Stimulated activated CD4-positive, alpha-beta T cell treated with anti-CD3 and anti-CD28 coated beads, Interleukin-12 subunit alpha, Interleukin-12 subunit beta, amount 100 ng/mL, for 48 hours (primary cell): ENCODE results near the gene STON2.
A peak's percentile ranks its signal among the peaks of the same experiment; 100 is the strongest.
"Not testable (repeated sequence)": the region's sequence is repeated elsewhere in the genome, so short reads cannot be mapped to it uniquely, and the experiment has no call there.

Experiments
- DNase-seq, 3 donors: peaks; one replicate each; pipeline ENCODE4 v3.0.0-alpha.2; 2020; ENCODE audit warnings: low read depth in 2 of 3, low spot score in 1 of 3

STON2 gene

GRCh38 chr14:81224222-81224621 is 175.9 kb downstream of the STON2 start:
- DNase-seq: no peak

- not testable (repeated sequence) for DNase-seq
Observed at GRCh38 chr14:81223788-81224187, 176.3 kb downstream of the STON2 start.

- DNase-seq: no peak
Observed at GRCh38 chr14:81222691-81223090, 177.4 kb downstream of the STON2 start.

- no peak for DNase-seq
Observed at GRCh38 chr14:81222126-81222525, 178.0 kb downstream of the STON2 start.

GRCh38 chr14:81221579-81222102 is 178.5 kb downstream of the STON2 start:
- DNase-seq: no peak

GRCh38 chr14:81220830-81221578 is 179.1 kb downstream of the STON2 start, which contains the start of gene GTF2A1:
GTF2A1 (minus strand) TSS chr14:81220959; CDS start chr14:81220518, 441 bp downstream.
- peak; percentile 86 to 87 (median 86) for DNase-seq

- DNase-seq: no peak
Observed at GRCh38 chr14:81220580-81220829, 179.6 kb downstream of the STON2 start.

- DNase-seq: peak in 1 of 3 donors; percentile 29
Observed at GRCh38 chr14:81219759-81220579, 180.2 kb downstream of the STON2 start.

GRCh38 chr14:81219210-81219758 is 180.8 kb downstream of the STON2 start:
- DNase-seq: peak; percentile 68 to 78 (median 76)

GRCh38 chr14:81211844-81212243 is 188.3 kb downstream of the STON2 start:
- DNase-seq: no peak
